AG20443 (cell line): ENCODE data around the gene ANO2.
"Not testable (repeated sequence)": the region's sequence is repeated elsewhere in the genome, so short reads cannot be mapped to it uniquely, and the experiment has no call there.

Source experiments
- DNase-seq: peaks from one replicate; pipeline ENCODE4 v3.0.0; 2012; ENCODE audit warnings: low spot score, mixed read lengths

The ANO2 gene

GRCh38 chr12:5723071-5723470 is 222.0 kb downstream of the ANO2 start:
- DNase-seq = no peak

- no peak for DNase-seq
Observed at GRCh38 chr12:5720381-5721005, 224.6 kb downstream of the ANO2 start.

GRCh38 chr12:5718680-5719079 is 226.4 kb downstream of the ANO2 start:
- DNase-seq = no peak

DNA sequence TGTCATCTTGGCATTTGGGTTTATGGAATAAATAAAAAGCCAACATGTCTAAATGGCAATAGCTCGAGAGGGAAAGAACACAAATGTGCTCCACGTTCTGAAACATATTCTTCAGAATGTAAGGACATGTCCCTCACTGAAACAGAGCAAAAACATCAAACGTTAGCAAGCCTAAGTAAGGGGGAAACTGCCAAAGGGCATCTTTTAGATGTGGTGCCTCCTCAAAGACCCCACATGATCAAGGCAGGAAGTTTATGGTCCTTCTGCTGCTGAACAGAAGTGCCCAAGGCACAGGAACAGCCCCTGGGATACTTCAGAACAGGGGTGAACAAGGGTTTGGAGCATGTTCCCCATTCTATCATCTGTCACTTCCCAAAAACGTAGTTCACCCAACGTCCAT is 227.0 kb downstream of the ANO2 start:
- DNase-seq = no peak

DNA sequence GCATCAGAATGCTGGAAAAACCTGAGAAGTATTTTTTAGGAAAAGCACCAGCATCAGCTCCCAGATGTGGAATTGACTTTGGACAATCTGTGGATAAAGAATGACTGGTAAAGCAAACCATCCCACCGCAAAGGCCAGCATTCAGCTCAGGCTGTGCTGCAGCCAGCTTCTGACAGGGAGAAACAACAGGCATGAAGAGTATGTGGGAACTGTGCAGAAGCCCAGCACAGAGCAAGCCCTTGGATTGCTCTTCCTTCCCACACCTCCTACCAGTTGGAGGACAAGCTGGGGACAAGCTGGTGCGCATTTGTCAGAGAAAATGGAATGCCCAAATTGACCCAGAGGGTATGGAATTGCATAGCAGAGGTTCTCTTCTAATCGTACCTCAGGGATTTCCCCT is 228.1 kb downstream of the ANO2 start:
- DNase-seq = peak; percentile 30

GRCh38 chr12:5716201-5716600 is 228.9 kb downstream of the ANO2 start:
- DNase-seq = peak; percentile 75

- no peak for DNase-seq
Observed at GRCh38 chr12:5715021-5715420, 230.0 kb downstream of the ANO2 start.

DNA sequence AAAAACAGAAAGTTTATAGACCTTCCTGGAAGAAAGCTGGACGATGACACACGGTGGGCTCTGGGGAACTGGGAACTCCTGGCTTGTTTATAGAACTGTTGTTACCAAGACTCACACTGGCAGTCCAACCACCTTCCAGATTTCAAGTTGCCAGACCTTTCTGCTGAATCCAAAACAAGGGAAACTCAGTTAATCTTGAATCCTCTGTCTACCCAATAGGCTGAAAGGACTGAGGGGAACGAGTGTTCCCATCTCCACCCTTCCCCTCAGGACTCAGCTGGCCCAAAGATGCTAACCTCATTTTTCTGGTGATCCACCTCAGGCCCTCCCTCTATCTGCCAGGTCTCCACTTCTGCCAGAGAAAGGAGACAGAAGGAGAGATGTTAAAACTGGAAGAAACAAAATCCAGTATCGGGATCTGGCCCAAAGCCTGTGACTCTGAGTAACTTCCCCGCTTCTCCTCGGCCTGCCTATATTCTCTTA is 231.4 kb downstream of the ANO2 start:
- DNase-seq = no peak

- no peak for DNase-seq
Observed at GRCh38 chr12:5710260-5710878, 234.7 kb downstream of the ANO2 start.

DNA sequence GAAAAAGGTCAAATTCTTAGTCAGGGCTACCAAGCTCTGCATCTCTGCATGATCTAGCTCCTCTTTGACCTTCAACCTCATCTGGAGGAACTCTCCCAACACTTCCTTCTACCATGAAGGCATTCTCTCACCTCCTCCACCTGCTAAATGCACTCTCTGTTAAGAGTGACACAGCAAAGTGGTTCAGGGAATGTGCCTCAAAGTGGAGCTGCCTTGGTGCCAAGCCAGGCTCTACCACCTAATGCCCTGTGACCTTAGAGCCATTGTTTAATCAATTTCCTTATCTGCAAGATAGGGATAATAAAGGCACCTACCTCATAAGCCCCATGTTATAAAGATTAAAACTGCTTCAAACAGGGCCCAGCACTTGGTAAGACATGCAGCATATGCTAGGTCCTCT is 236.7 kb downstream of the ANO2 start:
- no peak for DNase-seq

GRCh38 chr12:5706247-5706646 is 238.8 kb downstream of the ANO2 start:
- DNase-seq = no peak

DNA sequence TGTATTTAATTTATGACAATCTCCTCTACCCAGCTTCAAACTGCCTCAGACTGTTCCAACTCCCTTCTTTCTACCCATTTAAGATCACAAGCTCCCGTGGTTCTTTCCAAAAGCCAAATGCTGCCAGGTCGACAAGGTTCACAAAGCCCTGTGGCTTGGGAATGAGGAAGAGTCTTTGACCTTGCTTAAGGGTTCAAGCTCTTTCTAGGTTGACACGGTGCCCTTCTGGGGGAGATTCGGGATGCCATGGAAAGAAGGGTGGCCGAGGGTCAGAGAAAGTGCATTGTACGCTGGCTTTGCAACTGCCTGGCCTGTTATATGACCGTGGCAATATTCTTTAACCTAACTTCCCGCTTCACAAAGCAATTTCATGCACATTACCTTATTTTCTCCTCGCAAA is 239.3 kb downstream of the ANO2 start:
- DNase-seq = no peak

- DNase-seq = peak; percentile 41
Observed at GRCh38 chr12:5694759-5695409, 250.2 kb downstream of the ANO2 start.

GRCh38 chr12:5692850-5693249 is 252.2 kb downstream of the ANO2 start:
- DNase-seq = no peak

- DNase-seq = peak; percentile 42
Observed at GRCh38 chr12:5691943-5692342, 253.1 kb downstream of the ANO2 start.

GRCh38 chr12:5690240-5690639 is 254.8 kb downstream of the ANO2 start:
- DNase-seq = no peak

GRCh38 chr12:5689773-5690172 is 255.3 kb downstream of the ANO2 start:
- no peak for DNase-seq

DNA sequence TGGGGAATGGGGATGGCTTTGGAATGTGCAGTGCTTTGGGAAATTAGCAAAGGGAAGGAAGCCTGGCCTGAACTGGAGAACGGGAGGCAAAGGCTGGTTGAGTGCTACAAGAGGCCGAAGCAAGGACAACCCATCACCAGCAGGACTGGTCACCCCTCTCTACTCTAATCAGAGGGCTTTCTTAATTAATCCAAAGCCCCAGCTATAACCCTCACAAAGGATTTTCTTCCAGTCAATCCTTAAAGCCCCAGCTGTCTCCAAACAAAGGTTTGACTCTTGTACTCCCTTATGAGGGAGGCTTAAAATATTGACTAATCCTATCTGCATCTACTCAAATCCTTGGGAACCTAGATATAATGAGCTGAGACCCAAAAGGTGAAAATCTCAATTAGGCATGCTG is 256.8 kb downstream of the ANO2 start:
- DNase-seq = no peak

- no peak for DNase-seq
Observed at GRCh38 chr12:5685935-5686334, 259.1 kb downstream of the ANO2 start.

DNA sequence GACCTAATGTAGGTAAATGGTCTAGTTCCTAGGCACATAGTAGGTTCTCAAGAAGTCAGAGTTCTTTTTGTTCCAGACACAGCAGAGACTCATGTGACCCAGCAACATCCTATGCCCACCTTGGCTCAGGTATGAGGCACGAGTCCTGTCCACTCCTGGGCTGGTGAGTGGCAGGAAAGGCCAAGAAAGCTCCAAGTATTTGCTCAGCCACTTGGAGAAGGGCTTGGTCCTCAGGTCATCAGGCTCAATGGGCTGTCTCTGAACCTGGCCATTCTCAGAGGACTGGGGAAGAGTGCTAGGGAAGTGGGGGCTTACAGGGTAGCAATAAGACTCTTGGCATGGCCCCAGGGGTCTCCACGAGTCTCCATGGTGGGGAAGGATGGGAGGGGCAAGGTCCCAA is 260.1 kb downstream of the ANO2 start:
- no peak for DNase-seq

DNA sequence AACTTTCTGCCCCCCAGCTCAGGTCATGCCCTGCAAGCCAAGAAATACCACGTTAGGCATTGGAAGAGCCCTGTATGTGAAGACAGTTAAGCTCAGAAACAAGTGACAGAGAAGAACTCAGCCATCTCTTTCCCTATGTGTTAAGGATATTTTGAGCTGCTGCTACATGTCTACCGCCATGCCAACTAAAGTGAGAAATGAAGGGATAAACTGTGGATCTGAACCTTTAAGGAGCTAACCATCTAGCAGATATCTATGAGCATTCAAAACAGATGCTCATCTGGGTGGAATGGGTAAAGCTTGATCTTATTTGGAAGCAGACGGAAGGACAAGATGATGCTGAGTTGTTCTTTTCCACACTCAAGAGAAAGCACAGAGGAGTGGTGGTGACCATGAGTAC is 262.5 kb downstream of the ANO2 start:
- DNase-seq = no peak

GRCh38 chr12:5678176-5678575 is 266.9 kb downstream of the ANO2 start:
- no peak for DNase-seq

GRCh38 chr12:5669624-5670023 is 275.4 kb downstream of the ANO2 start:
- DNase-seq = not testable (repeated sequence)

DNA sequence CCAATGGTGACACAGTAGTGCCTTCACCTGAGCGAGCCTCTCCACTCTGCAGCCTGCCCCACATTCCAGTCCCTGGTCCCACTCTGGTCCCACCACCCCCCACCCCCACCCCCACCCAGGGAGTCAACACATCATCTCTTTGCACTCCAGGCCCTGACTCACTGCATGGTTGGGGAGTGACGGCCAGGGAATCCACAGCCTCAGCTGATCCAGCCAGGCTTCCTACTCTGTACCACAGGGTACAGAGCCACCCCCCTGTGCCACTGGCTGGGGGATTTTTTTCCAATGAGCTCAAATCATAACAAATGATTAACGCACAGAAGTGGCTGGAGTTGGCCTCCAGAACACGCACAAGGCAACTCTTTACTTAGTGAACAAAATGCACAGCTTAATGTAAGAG is 279.4 kb downstream of the ANO2 start:
- DNase-seq = peak; percentile 92
